H1 (cell line): Measurements from ENCODE around the gene ADCY1. TPM values are rescaled to one million over a fixed set of nuclear protein-coding genes. Genes with fewer than 3 reads are reported as not detected.

Experiments
- CBX5 ChIP-seq: fragments of 300-800, 300-1000 bp; sonication (generic); IDR thresholded peaks from 2 replicates; pipeline ENCODE4 v1.7.1; 2016; ENCODE audit warnings: antibody characterized with exemption, low read length, low read depth
- CHD7 ChIP-seq: fragments of 300-600 bp; sonication (generic); IDR thresholded peaks from 2 replicates; pipeline ENCODE4 v1.7.1; 2012; ENCODE audit warnings: low read length, moderate library complexity, mild to moderate bottlenecking, inconsistent platforms; ENCODE audit not compliant: insufficient replicate concordance
- KDM4A ChIP-seq: IDR thresholded peaks from one replicate; pipeline ENCODE4 v1.7.1; 2012; ENCODE audit warnings: low read depth, mild to moderate bottlenecking, moderate library complexity, low read length, inconsistent platforms; ENCODE audit not compliant: severe bottlenecking
- POLR2A ChIP-seq, 2 experiments: IDR thresholded peaks; 1 replicate in 1 of 2; 2 replicates in 1 of 2; pipeline ENCODE4 v1.6.1; 2011; ENCODE audit warnings: low read depth in 2 of 2, low read length in 2 of 2, mild to moderate bottlenecking in 2 of 2; ENCODE audit errors: control extremely low read depth in 1 of 2
- POLR2AphosphoS5 ChIP-seq: IDR thresholded peaks from 2 replicates; pipeline ENCODE4 v1.6.1; 2011; ENCODE audit warnings: low read depth, low read length
- RAD21 ChIP-seq, 2 experiments: IDR thresholded peaks in 1 of 2; conservative IDR thresholded peaks in 1 of 2; 2 replicates each; pipeline ENCODE4 v1.6.1; 2011; ENCODE audit warnings: low read depth in 2 of 2, low read length in 2 of 2, improper control_type of control experiment in 1 of 2, inconsistent platforms in 1 of 2, mild to moderate bottlenecking in 1 of 2, moderate library complexity in 1 of 2
- RBBP5 ChIP-seq: IDR thresholded peaks from 2 replicates; pipeline ENCODE4 v1.7.1; 2012; ENCODE audit warnings: low read depth, mild to moderate bottlenecking, inconsistent platforms, low read length, moderate library complexity, borderline replicate concordance
- TEAD4 ChIP-seq: IDR thresholded peaks from 2 replicates; pipeline ENCODE4 v1.6.1; 2012; ENCODE audit warnings: low read depth, low read length, inconsistent platforms, mixed read lengths
- polyA plus RNA-seq, 7 experiments: library from polyadenylated mRNA; depleted of rRNA in 3 of 7; stranded (reverse) in 5 of 7; unstranded in 2 of 7; fragments of >200 nt in 5 of 7; fragments of 200-250 nt in 2 of 7; gene quantifications; 1 replicate in 5 of 7; 2 replicates in 1 of 7; 4 replicates in 1 of 7; pipeline versions ENCODE4 v1.2.1 to v1.2.3, GENCODE V29; 2011 to 2013; ENCODE audit warnings: missing spikeins in 2 of 7, mixed read lengths in 2 of 7
- total RNA-seq: library from RNA; stranded (reverse); fragmentation: NEBNext Ultra II Directional; extraction: Animal tissue kit (Norgen Biotek cat#: 25700); gene quantifications from 2 replicates; pipeline ENCODE4 v1.2.1, GENCODE V29; 2021

The ADCY1 gene
- total and polyA plus RNA-seq, 2 of the 8 experiments (the other 6 are each of a cell fraction or from before 2014, with no cell fraction given) = 7.9 to 26.9 TPM

GRCh38 chr7:45574669-45575500 lies 717 bp downstream of the ADCY1 start (continued):
- TF ChIP-seq CHD7 (no peak), RBBP5 (no peak), RAD21 (IDR thresholded peaks at IDR 0.05 in 1 of 2, conservative IDR thresholded peaks at IDR 0.05 in 1 of 2; ENCODE audit: low read depth in 2 of 2, low read length in 2 of 2) (peak in 1 of 2 experiments; percentile 11; a peak in 2 of 4 replicates), CBX5 (no peak), POLR2AphosphoS5 (no peak), KDM4A (peak; percentile 86), POLR2A (IDR thresholded peaks at IDR 0.05; ENCODE audit: control extremely low read depth in 1 of 2, low read depth in 2 of 2, low read length in 2 of 2) (0 out of 3 replicates have a peak, but pooled peaks of 1 of the 2 experiments have one; percentile 26), TEAD4 (no peak)
